GM23338 (cell line): Measurements from ENCODE around the gene FOXL2NB. TPM values are rescaled to one million over a fixed set of nuclear protein-coding genes. Genes with fewer than 3 reads are reported as not detected.

Experiments
- ATAC-seq: fragments of 200-7000 bp; cut with Tn5 transposase; 3 replicates; pipeline ENCODE4 v1.9.1; 2020
- DNase-seq: peaks from one replicate; pipeline ENCODE4 v3.0.0-alpha.2; 2015; ENCODE audit warnings: low spot score
- H2AFZ ChIP-seq: fragments of 200-600 bp; sonication (generic); 2 replicates; pipeline ENCODE4 v1.8.0; 2016; ENCODE audit warnings: antibody characterized with exemption, mild to moderate bottlenecking, moderate library complexity
- H3F3A ChIP-seq: fragments of 200-600 bp; sonication (generic); replicated peaks from 2 replicates; pipeline ENCODE4 v1.8.0; 2017; ENCODE audit warnings: antibody characterized with exemption, mixed run types, low read depth
- H3K27ac ChIP-seq: fragments of 200-600 bp; sonication (generic); 2 replicates; pipeline ENCODE4 v1.6.1; 2016; ENCODE audit warnings: low read depth
- H3K27me3 ChIP-seq: fragments of 200-600 bp; sonication (generic); 2 replicates; pipeline ENCODE4 v1.8.0; 2016; ENCODE audit warnings: mild to moderate bottlenecking, mixed run types, moderate library complexity; ENCODE audit not compliant: insufficient read depth
- H3K36me3 ChIP-seq: fragments of 200-600 bp; sonication (generic); 2 replicates; pipeline ENCODE4 v1.8.0; 2016; ENCODE audit warnings: mild to moderate bottlenecking; ENCODE audit not compliant: insufficient read depth
- H3K4me1 ChIP-seq: fragments of 200-600 bp; sonication (generic); 2 replicates; pipeline ENCODE4 v1.8.0; 2016; ENCODE audit warnings: mild to moderate bottlenecking, moderate library complexity; ENCODE audit not compliant: insufficient read depth
- H3K4me2 ChIP-seq: fragments of 200-600 bp; sonication (generic); 2 replicates; pipeline ENCODE4 v1.7.1; 2017; ENCODE audit warnings: mixed run types
- H3K4me3 ChIP-seq: fragments of 200-600 bp; sonication (generic); 2 replicates; pipeline ENCODE4 v1.6.1; 2016; ENCODE audit warnings: mixed run types
- H3K79me2 ChIP-seq: fragments of 200-600 bp; sonication (generic); replicated peaks from 2 replicates; pipeline ENCODE4 v1.8.0; 2017; ENCODE audit warnings: mild to moderate bottlenecking; ENCODE audit not compliant: insufficient read depth
- H3K9me2 ChIP-seq: fragments of 200-600 bp; sonication (generic); 2 replicates; pipeline ENCODE4 v1.8.0; 2017; ENCODE audit not compliant: insufficient read depth
- H4K20me1 ChIP-seq: fragments of 200-600 bp; sonication (generic); replicated peaks from 2 replicates; pipeline ENCODE4 v1.8.0; 2017; ENCODE audit warnings: mild to moderate bottlenecking; ENCODE audit not compliant: insufficient read depth
- H3K27ac Mint-ChIP-seq: 2 replicates; pipeline ENCODE4 v1.8.0; 2020; ENCODE audit warnings: inconsistent platforms, mild to moderate bottlenecking, moderate library complexity, mixed read lengths
- H3K27me3 Mint-ChIP-seq: 3 replicates; pipeline ENCODE4 v1.8.0; 2022; ENCODE audit warnings: low read depth, mild to moderate bottlenecking, moderate library complexity, mixed read lengths, inconsistent platforms; ENCODE audit not compliant: insufficient read depth, poor library complexity
- H3K36me3 Mint-ChIP-seq: 3 replicates; pipeline ENCODE4 v1.8.0; 2021; ENCODE audit warnings: low read depth, mild to moderate bottlenecking, inconsistent platforms, moderate library complexity, mixed read lengths
- H3K4me1 Mint-ChIP-seq: 3 replicates; pipeline ENCODE4 v1.8.0; 2020; ENCODE audit warnings: mild to moderate bottlenecking, inconsistent platforms, mixed read lengths
- H3K4me3 Mint-ChIP-seq: 3 replicates; pipeline ENCODE4 v1.8.0; 2021; ENCODE audit warnings: moderate library complexity, mild to moderate bottlenecking, inconsistent platforms, mixed read lengths
- H3K9me3 Mint-ChIP-seq: 3 replicates; pipeline ENCODE4 v1.8.0; 2020; ENCODE audit warnings: moderate library complexity, mild to moderate bottlenecking, inconsistent platforms, mixed read lengths
- CREB1 ChIP-seq: fragments of 250-450 bp; sonication (Bioruptor Pico); IDR thresholded peaks from 2 replicates; pipeline ENCODE4 v1.5.0; 2020; ENCODE audit warnings: low read depth, mild to moderate bottlenecking, moderate library complexity
- EZH2 ChIP-seq: fragments of 200-600 bp; sonication (generic); IDR thresholded peaks from one replicate; pipeline ENCODE4 v1.8.0; 2017; ENCODE audit warnings: antibody characterized with exemption, mild to moderate bottlenecking, low read depth; ENCODE audit not compliant: unreplicated experiment
- EZH2phosphoT487 ChIP-seq: fragments of 200-600 bp; sonication (generic); IDR thresholded peaks from one replicate; pipeline ENCODE4 v1.8.1; 2018; ENCODE audit warnings: antibody characterized with exemption; ENCODE audit not compliant: unreplicated experiment
- NANOG ChIP-seq: IDR thresholded peaks from 2 replicates; pipeline ENCODE4 v1.6.1; 2016; ENCODE audit warnings: antibody characterized with exemption, borderline replicate concordance
- STAT1 ChIP-seq: IDR thresholded peaks from one replicate; pipeline ENCODE4 v1.6.1; 2016; ENCODE audit warnings: antibody characterized with exemption; ENCODE audit not compliant: unreplicated experiment
- ZNF114 ChIP-seq: fragments of 250-450 bp; sonication (Bioruptor Pico); IDR thresholded peaks from 2 replicates; pipeline ENCODE4 v1.5.0; 2020; ENCODE audit warnings: mild to moderate bottlenecking, moderate library complexity
- ZNF331 ChIP-seq: fragments of 250-450 bp; sonication (Bioruptor Pico); IDR thresholded peaks from 2 replicates; pipeline ENCODE4 v1.5.0; 2020; ENCODE audit warnings: low read depth, mild to moderate bottlenecking, moderate library complexity
- polyA plus RNA-seq: library from polyadenylated mRNA; unstranded; fragments of >200 nt; fragmentation: Nextera tagmentation; extraction: Ambion mirVana; gene quantifications from 2 replicates; pipeline ENCODE4 v1.2.1, GENCODE V29; 2016
- total RNA-seq: library from RNA; depleted of rRNA; stranded (reverse); fragments of >200 nt; shearing (Covaris generic); gene quantifications from 2 replicates; pipeline ENCODE4 v1.2.3, GENCODE V29; 2014
- TF ChIP-seq, protein P1 (sequence below): fragments of 250-450 bp; sonication (Bioruptor Pico); IDR thresholded peaks from 2 replicates; pipeline ENCODE4 v1.5.0; 2020; ENCODE audit warnings: mild to moderate bottlenecking, moderate library complexity
- TF ChIP-seq, protein P2 (sequence below): IDR thresholded peaks from 2 replicates; pipeline ENCODE4 v1.6.1; 2016; ENCODE audit warnings: antibody characterized with exemption
- TF ChIP-seq, protein P3 (sequence below): IDR thresholded peaks from one replicate; pipeline ENCODE4 v1.6.1; 2018; ENCODE audit warnings: antibody characterized with exemption; ENCODE audit not compliant: unreplicated experiment
- TF ChIP-seq, protein P4 (sequence below), 2 experiments: fragments of 200-600 bp in 1 of 2; sonication (generic) in 1 of 2; conservative IDR thresholded peaks; 2 replicates each; pipeline versions ENCODE4 v1.5.1 to v1.6.1; 2016 to 2017; ENCODE audit warnings: antibody characterized with exemption in 2 of 2, low read depth in 2 of 2, mild to moderate bottlenecking in 2 of 2, moderate library complexity in 1 of 2

The FOXL2NB gene
- total and polyA plus RNA-seq, 2 experiments from 2014 or later = 11.2 to 15.6 TPM

DNA sequence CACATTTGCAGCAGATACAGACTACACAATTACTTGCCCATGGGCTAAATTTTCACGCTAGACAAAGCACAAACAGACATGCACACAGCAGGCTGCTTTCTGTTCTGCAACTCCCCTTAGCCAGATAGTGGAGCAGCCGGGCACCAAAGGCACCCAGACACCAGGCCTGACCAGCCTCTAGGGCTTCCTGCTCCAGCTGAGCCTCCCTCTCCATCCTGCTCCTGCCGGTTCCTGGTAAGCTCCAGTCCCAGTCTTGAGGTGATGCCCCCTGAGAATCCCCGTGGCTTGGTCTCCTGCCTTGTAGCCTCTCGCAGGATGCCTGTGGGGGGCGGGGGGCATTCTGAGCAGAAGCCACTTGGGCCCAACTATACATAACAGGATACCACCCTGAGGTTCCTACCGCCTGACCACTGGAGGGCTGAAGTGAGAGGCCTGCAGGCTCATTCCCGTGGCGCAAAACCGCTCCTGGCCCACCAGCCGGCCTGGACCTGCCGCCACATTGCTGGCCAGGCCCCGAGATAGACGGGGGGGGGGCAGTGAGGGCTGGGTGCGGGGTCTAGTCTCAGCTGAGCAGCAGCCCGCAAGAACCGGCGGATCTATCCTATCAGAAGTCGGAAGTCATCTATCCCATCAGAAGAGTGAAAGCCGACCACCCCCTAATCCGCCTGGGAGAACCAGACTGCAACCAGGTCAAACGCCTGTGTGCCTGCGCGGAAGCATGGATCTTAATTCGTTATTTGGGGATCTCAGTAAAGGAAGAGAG, 4.0 kb upstream of the FOXL2NB start:
- peak; percentile 66 for DNase-seq
- ATAC-seq = no peak
- peaks cover 12% of the 10 kb centered on the region for H3K9me3 Mint-ChIP-seq
- TF ChIP-seq STAT1 (no peak), ZNF331 (CRISPR knock-in tag) (no peak), ZNF114 (CRISPR knock-in tag) (no peak), EZH2phosphoT487 (no peak), CREB1 (CRISPR knock-in tag) (no peak), NANOG (no peak), EZH2 (peak; percentile 83)
- TF ChIP-seq, protein P1, sequence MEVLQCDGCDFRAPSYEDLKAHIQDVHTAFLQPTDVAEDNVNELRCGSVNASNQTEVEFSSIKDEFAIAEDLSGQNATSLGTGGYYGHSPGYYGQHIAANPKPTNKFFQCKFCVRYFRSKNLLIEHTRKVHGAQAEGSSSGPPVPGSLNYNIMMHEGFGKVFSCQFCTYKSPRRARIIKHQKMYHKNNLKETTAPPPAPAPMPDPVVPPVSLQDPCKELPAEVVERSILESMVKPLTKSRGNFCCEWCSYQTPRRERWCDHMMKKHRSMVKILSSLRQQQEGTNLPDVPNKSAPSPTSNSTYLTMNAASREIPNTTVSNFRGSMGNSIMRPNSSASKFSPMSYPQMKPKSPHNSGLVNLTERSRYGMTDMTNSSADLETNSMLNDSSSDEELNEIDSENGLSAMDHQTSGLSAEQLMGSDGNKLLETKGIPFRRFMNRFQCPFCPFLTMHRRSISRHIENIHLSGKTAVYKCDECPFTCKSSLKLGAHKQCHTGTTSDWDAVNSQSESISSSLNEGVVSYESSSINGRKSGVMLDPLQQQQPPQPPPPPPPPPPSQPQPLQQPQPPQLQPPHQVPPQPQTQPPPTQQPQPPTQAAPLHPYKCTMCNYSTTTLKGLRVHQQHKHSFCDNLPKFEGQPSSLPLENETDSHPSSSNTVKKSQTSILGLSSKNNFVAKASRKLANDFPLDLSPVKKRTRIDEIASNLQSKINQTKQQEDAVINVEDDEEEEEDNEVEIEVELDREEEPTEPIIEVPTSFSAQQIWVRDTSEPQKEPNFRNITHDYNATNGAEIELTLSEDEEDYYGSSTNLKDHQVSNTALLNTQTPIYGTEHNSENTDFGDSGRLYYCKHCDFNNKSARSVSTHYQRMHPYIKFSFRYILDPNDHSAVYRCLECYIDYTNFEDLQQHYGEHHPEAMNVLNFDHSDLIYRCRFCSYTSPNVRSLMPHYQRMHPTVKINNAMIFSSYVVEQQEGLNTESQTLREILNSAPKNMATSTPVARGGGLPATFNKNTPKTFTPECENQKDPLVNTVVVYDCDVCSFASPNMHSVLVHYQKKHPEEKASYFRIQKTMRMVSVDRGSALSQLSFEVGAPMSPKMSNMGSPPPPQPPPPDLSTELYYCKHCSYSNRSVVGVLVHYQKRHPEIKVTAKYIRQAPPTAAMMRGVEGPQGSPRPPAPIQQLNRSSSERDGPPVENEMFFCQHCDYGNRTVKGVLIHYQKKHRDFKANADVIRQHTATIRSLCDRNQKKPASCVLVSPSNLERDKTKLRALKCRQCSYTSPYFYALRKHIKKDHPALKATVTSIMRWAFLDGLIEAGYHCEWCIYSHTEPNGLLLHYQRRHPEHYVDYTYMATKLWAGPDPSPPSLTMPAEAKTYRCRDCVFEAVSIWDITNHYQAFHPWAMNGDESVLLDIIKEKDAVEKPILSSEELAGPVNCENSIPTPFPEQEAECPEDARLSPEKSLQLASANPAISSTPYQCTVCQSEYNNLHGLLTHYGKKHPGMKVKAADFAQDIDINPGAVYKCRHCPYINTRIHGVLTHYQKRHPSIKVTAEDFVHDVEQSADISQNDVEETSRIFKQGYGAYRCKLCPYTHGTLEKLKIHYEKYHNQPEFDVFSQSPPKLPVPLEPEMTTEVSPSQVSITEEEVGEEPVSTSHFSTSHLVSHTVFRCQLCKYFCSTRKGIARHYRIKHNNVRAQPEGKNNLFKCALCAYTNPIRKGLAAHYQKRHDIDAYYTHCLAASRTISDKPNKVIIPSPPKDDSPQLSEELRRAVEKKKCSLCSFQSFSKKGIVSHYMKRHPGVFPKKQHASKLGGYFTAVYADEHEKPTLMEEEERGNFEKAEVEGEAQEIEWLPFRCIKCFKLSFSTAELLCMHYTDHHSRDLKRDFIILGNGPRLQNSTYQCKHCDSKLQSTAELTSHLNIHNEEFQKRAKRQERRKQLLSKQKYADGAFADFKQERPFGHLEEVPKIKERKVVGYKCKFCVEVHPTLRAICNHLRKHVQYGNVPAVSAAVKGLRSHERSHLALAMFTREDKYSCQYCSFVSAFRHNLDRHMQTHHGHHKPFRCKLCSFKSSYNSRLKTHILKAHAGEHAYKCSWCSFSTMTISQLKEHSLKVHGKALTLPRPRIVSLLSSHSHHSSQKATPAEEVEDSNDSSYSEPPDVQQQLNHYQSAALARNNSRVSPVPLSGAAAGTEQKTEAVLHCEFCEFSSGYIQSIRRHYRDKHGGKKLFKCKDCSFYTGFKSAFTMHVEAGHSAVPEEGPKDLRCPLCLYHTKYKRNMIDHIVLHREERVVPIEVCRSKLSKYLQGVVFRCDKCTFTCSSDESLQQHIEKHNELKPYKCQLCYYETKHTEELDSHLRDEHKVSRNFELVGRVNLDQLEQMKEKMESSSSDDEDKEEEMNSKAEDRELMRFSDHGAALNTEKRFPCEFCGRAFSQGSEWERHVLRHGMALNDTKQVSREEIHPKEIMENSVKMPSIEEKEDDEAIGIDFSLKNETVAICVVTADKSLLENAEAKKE (CRISPR knock-in tag) = no peak
- TF ChIP-seq, protein P2, sequence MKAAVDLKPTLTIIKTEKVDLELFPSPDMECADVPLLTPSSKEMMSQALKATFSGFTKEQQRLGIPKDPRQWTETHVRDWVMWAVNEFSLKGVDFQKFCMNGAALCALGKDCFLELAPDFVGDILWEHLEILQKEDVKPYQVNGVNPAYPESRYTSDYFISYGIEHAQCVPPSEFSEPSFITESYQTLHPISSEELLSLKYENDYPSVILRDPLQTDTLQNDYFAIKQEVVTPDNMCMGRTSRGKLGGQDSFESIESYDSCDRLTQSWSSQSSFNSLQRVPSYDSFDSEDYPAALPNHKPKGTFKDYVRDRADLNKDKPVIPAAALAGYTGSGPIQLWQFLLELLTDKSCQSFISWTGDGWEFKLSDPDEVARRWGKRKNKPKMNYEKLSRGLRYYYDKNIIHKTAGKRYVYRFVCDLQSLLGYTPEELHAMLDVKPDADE = no peak
- TF ChIP-seq, protein P3, sequence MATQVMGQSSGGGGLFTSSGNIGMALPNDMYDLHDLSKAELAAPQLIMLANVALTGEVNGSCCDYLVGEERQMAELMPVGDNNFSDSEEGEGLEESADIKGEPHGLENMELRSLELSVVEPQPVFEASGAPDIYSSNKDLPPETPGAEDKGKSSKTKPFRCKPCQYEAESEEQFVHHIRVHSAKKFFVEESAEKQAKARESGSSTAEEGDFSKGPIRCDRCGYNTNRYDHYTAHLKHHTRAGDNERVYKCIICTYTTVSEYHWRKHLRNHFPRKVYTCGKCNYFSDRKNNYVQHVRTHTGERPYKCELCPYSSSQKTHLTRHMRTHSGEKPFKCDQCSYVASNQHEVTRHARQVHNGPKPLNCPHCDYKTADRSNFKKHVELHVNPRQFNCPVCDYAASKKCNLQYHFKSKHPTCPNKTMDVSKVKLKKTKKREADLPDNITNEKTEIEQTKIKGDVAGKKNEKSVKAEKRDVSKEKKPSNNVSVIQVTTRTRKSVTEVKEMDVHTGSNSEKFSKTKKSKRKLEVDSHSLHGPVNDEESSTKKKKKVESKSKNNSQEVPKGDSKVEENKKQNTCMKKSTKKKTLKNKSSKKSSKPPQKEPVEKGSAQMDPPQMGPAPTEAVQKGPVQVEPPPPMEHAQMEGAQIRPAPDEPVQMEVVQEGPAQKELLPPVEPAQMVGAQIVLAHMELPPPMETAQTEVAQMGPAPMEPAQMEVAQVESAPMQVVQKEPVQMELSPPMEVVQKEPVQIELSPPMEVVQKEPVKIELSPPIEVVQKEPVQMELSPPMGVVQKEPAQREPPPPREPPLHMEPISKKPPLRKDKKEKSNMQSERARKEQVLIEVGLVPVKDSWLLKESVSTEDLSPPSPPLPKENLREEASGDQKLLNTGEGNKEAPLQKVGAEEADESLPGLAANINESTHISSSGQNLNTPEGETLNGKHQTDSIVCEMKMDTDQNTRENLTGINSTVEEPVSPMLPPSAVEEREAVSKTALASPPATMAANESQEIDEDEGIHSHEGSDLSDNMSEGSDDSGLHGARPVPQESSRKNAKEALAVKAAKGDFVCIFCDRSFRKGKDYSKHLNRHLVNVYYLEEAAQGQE = no peak
- TF ChIP-seq, protein P4, sequence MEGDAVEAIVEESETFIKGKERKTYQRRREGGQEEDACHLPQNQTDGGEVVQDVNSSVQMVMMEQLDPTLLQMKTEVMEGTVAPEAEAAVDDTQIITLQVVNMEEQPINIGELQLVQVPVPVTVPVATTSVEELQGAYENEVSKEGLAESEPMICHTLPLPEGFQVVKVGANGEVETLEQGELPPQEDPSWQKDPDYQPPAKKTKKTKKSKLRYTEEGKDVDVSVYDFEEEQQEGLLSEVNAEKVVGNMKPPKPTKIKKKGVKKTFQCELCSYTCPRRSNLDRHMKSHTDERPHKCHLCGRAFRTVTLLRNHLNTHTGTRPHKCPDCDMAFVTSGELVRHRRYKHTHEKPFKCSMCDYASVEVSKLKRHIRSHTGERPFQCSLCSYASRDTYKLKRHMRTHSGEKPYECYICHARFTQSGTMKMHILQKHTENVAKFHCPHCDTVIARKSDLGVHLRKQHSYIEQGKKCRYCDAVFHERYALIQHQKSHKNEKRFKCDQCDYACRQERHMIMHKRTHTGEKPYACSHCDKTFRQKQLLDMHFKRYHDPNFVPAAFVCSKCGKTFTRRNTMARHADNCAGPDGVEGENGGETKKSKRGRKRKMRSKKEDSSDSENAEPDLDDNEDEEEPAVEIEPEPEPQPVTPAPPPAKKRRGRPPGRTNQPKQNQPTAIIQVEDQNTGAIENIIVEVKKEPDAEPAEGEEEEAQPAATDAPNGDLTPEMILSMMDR (conservative IDR thresholded peaks at IDR 0.05; ENCODE audit: low read depth in 2 of 2) = peak; percentile 21 to 39; a peak in 3 of 4 replicates
- Histone ChIP-seq H4K20me1 (peaks cover 17% of the 10 kb centered on the region), H3K27me3 (peaks cover 100% of the 10 kb centered on the region), H2AFZ (no peak overlapping the region), H3K79me2 (no peaks in the 10 kb centered on the region), H3K4me1 (peaks cover 55% of the 10 kb centered on the region), H3K27ac (no peak overlapping the region), H3F3A (peaks cover 26% of the 10 kb centered on the region), H3K9me2 (no peaks in the 10 kb centered on the region), H3K4me2 (peak overlapping the region; percentile 82), H3K4me3 (peak overlapping the region; percentile 65), H3K36me3 (no peaks in the 10 kb centered on the region)
- peaks cover 93% of the 10 kb centered on the region for H3K27me3 Mint-ChIP-seq
- peak overlapping the region; percentile 78 for H3K4me3 Mint-ChIP-seq
- H3K36me3 Mint-ChIP-seq = peaks cover 3% of the 10 kb centered on the region; the same call in 1 of the 3 replicates
- H3K4me1 Mint-ChIP-seq = peaks cover 56% of the 10 kb centered on the region
- H3K27ac Mint-ChIP-seq = no peak overlapping the region
